Endothelial cell of umbilical vein (primary cell): Measurements from ENCODE around the gene FOXS1. TPM values are rescaled to one million over a fixed set of nuclear protein-coding genes. Genes with fewer than 3 reads are reported as not detected.

Experiments
- BruUV-seq: library from RNA; stranded (reverse); fragments of 400-500 nt; replicated peaks from 2 replicates; lab custom pipeline; 2021; lab: Mats Ljungman, UMichigan
- CTCF ChIA-PET: fragments of 300-600, 350-600 bp; sonication (Branson Sonifier 250); formaldehyde crosslinking; loops from one replicate; lab custom pipeline; 2021; ENCODE audit warnings: antibody characterized with exemption, inconsistent platforms; lab: Charles Lee
- POLR2A ChIA-PET: fragments of 300-600, 350-600 bp; sonication (Branson Sonifier 250); formaldehyde crosslinking; loops from one replicate; lab custom pipeline; 2021; ENCODE audit warnings: antibody characterized with exemption, inconsistent platforms; lab: Charles Lee
- DNase-seq: peaks from one replicate; pipeline ENCODE4 v3.0.0-alpha.2; 2011; ENCODE audit warnings: low read depth, low spot score
- FAIRE-seq: peaks from 2 replicates; lab custom pipeline; 2011; peaks lifted over from hg19 to GRCh38; lab: Jason Lieb, UNC
- H2AFZ ChIP-seq: 2 replicates; pipeline ENCODE4 v1.6.0; 2012; ENCODE audit warnings: low read depth, low read length, control low read depth, inconsistent platforms
- H3K27ac ChIP-seq: 2 replicates; pipeline ENCODE4 v1.5.1; 2011; ENCODE audit warnings: low read depth, mild to moderate bottlenecking, control low read depth, low read length, moderate library complexity; ENCODE audit not compliant: insufficient read depth
- H3K27me3 ChIP-seq, 2 experiments: 2 replicates each; pipeline versions ENCODE4 v1.6.0 to v1.6.1; 2011; ENCODE audit warnings: low read length in 2 of 2, mixed read lengths in 1 of 2; ENCODE audit not compliant: control insufficient read depth in 2 of 2, insufficient read depth in 2 of 2
- H3K36me3 ChIP-seq, 2 experiments: 2 replicates in 1 of 2; 3 replicates in 1 of 2; pipeline ENCODE4 v1.5.1; 2011; ENCODE audit warnings: low read length in 2 of 2, mild to moderate bottlenecking in 1 of 2, moderate library complexity in 1 of 2; ENCODE audit not compliant: control insufficient read depth in 2 of 2, insufficient read depth in 2 of 2; ENCODE audit errors: extremely low read depth in 1 of 2
- H3K4me1 ChIP-seq: 3 replicates; pipeline ENCODE4 v1.5.1; 2011; ENCODE audit warnings: mild to moderate bottlenecking, low read length; ENCODE audit not compliant: control insufficient read depth, insufficient read depth; ENCODE audit errors: extremely low read depth
- H3K4me2 ChIP-seq: 2 replicates; pipeline ENCODE4 v1.6.1; 2011; ENCODE audit warnings: low read length, control low read depth, mixed read lengths; ENCODE audit not compliant: insufficient read depth
- H3K4me3 ChIP-seq, 3 experiments: fragments of 200-600 bp in 1 of 3; sonication (generic), shearing (Covaris generic) in 1 of 3; replicated peaks in 1 of 3; 2 replicates each; pipeline ENCODE4 v1.5.1; 2011 to 2016; ENCODE audit warnings: control low read depth in 3 of 3, low read length in 3 of 3, mild to moderate bottlenecking in 2 of 3, inconsistent platforms in 1 of 3, low read depth in 1 of 3, moderate library complexity in 1 of 3; ENCODE audit not compliant: insufficient read depth in 1 of 3
- H3K79me2 ChIP-seq: 2 replicates; pipeline ENCODE4 v1.6.0; 2012; ENCODE audit warnings: low read length, inconsistent platforms; ENCODE audit not compliant: control insufficient read depth, insufficient read depth
- H3K9ac ChIP-seq: replicated peaks from 2 replicates; pipeline ENCODE3; 2011; ENCODE audit warnings: low read length, control low read depth; ENCODE audit not compliant: insufficient read depth; ENCODE audit errors: extremely low read depth
- H3K9me1 ChIP-seq: replicated peaks from 3 replicates; pipeline ENCODE4 v1.6.0; 2011; ENCODE audit warnings: mild to moderate bottlenecking, low read length; ENCODE audit not compliant: control insufficient read depth, insufficient read depth; ENCODE audit errors: extremely low read depth
- H3K9me3 ChIP-seq: replicated peaks from 2 replicates; pipeline ENCODE4 v1.5.1; 2012; ENCODE audit warnings: low read length, inconsistent platforms; ENCODE audit not compliant: control insufficient read depth, insufficient read depth
- H4K20me1 ChIP-seq: replicated peaks from 2 replicates; pipeline ENCODE3; 2011; ENCODE audit warnings: mild to moderate bottlenecking, low read length; ENCODE audit not compliant: control insufficient read depth, insufficient read depth; ENCODE audit errors: extremely low read depth
- FOS ChIP-seq: IDR thresholded peaks from 2 replicates; pipeline ENCODE4 v1.6.1; 2011; ENCODE audit warnings: mild to moderate bottlenecking, low read length, moderate library complexity, borderline replicate concordance; ENCODE audit not compliant: insufficient read depth
- JUN ChIP-seq: IDR thresholded peaks from 2 replicates; pipeline ENCODE4 v1.6.1; 2011; ENCODE audit warnings: borderline replicate concordance, low read depth; ENCODE audit not compliant: insufficient read length, insufficient read depth
- MYC ChIP-seq: IDR thresholded peaks from one replicate; pipeline ENCODE4 v1.6.1; 2011; ENCODE audit warnings: mild to moderate bottlenecking, low read depth, low read length
- dilution Hi-C: fragments of 300-500 bp; cut with MboI; formaldehyde crosslinking; loops from one replicate; pipeline ENCODE4 v1.15.0; 2019; ENCODE audit warnings: low sequenced_read_pairs; ENCODE audit not compliant: extremely low pct_ligation_motif_present
- intact Hi-C: fragments of 100-400 bp; cut with micrococcal nuclease; formaldehyde crosslinking; loops from one replicate; pipeline ENCODE4 v1.10.0; 2022
- polyA plus RNA-seq, 4 experiments: library from polyadenylated mRNA; depleted of rRNA in 3 of 4; stranded (reverse) in 3 of 4; unstranded in 1 of 4; fragments of >200 nt; gene quantifications; 2 replicates each; pipeline versions ENCODE4 v1.2.1 to v1.2.3, GENCODE V29; 2011 to 2012; ENCODE audit warnings: missing spikeins in 1 of 4
- total RNA-seq: library from RNA; stranded (reverse); gene quantifications from 2 replicates; pipeline ENCODE4 v1.2.3, GENCODE V29; 2021

The FOXS1 gene
- total and polyA plus RNA-seq, 2 donors (not counting 3 experiments of a cell fraction or from before 2014, with no cell fraction given), result 0.84 TPM; not detected in 1

DNA sequence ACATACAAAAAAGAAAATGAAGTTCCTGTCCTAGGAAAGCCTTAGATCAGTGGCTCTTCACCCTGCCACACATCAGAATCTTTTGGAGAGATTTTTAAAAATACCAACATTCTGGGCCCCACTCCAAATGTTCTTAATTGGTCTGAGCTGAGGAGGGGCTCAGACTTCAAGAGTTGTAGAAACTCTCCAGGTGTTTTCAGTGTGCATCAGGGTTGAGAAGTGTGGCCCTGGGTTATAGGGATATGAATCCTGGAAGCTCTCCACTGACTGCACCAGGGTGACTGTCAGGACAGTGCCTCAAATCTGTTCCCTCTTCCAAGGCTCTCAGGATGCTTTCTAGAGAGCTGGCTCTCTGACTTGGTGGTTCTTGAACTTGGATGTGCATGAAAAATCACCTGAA is 31.8 kb downstream of the FOXS1 start:
- Histone ChIP-seq H3K79me2 (no peaks in the 10 kb centered on the region), H3K9ac (no peak overlapping the region), H3K4me3 (no peak overlapping the region), H3K27me3 (no peaks in the 10 kb centered on the region), H3K27ac (no peak overlapping the region), H3K4me2 (no peak overlapping the region), H3K9me3 (no peaks in the 10 kb centered on the region), H4K20me1 (no peaks in the 10 kb centered on the region), H3K4me1 (peaks cover 8% of the 10 kb centered on the region), H3K36me3 (no peaks in the 10 kb centered on the region), H2AFZ (no peak overlapping the region), H3K9me1 (no peaks in the 10 kb centered on the region)
- no peak for TF ChIP-seq FOS
- dilution Hi-C loops, result no loop called here
- POLR2A ChIA-PET, result no interaction called here
- DNase-seq (no peak), FAIRE-seq (no peak)
- CTCF ChIA-PET, result interaction anchor here (0.6 to 2.4 kb wide), 7 partner anchors 10 to 246 kb away, joined by 3 to 11 read pairs (median 4); no protein-coding TSS in a partner anchor
- BruUV-seq, result no TSS peak
- intact Hi-C loops, result no loop called here

DNA sequence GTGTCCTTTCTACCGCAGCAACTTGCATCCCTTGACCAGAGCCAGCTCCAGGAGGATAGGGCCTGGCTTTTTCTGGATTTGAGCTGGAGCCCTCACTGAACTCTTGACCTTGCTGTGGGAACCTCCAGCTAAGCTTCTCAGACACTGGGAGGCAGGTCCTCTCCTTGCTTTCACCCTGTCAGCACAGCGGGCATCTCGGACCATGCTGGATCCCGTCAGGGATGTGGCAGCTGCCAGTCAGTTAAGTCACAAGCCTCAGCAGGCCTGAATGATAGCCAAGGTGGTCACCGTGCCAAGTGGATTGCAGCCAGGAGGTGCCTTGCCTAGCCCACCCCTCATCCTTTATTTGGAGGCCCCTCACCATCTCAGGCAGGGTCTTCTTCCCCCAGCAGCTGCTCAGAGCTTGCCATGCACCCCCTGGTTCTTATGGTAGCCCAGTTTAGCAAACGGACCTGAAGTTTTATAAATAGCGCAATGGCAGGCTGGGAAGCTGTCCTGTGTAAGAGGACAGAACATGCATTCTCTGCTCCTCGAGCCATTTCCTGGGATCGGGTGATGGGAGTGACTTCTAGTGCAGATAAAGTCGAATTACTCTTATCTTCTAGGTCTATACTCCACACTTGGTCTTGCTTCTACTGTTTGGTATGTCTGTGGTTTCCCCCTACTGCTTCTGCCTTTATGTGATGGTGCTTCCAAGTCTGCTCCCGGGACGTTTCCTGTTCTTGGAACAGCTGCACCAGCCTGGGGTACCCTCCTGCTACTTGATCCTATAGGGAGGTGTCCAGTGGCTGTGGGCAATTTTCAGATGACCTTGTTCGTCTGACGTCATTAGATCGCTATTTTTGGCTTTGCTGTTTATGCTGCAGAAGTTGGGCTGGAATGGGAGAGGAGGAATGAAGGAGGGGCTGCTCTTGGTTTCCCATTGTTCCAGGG is 33.3 kb downstream of the FOXS1 start:
- H2AFZ ChIP-seq, result no peak overlapping the region
- H3K4me1 ChIP-seq, result peaks cover 8% of the 10 kb centered on the region
- no peak overlapping the region for H3K27ac ChIP-seq
- no peaks in the 10 kb centered on the region for H3K9me3 ChIP-seq
- no peaks in the 10 kb centered on the region for H3K36me3 ChIP-seq
- TF ChIP-seq MYC (no peak), JUN (peak; percentile 54)
- peak; percentile 69 for DNase-seq
- POLR2A ChIA-PET, result no interaction called here
- BruUV-seq, result no TSS peak
- H3K4me3 ChIP-seq, result no peak overlapping the region
- no peak overlapping the region for H3K9ac ChIP-seq
- H3K27me3 ChIP-seq, result no peaks in the 10 kb centered on the region
- H3K4me2 ChIP-seq, result no peak overlapping the region
- CTCF ChIA-PET, result interaction anchor here (0.8 kb wide), 1 partner anchor 11 kb away, joined by 3 read pairs; no protein-coding TSS in a partner anchor
- no peaks in the 10 kb centered on the region for H4K20me1 ChIP-seq
- no peaks in the 10 kb centered on the region for H3K79me2 ChIP-seq
- H3K9me1 ChIP-seq, result no peaks in the 10 kb centered on the region
- peak; percentile 54 for FAIRE-seq
- dilution Hi-C loops (no loop called here), intact Hi-C loops (no loop called here)
